Measurements from ENCODE around the gene CERCAM.

DNA sequence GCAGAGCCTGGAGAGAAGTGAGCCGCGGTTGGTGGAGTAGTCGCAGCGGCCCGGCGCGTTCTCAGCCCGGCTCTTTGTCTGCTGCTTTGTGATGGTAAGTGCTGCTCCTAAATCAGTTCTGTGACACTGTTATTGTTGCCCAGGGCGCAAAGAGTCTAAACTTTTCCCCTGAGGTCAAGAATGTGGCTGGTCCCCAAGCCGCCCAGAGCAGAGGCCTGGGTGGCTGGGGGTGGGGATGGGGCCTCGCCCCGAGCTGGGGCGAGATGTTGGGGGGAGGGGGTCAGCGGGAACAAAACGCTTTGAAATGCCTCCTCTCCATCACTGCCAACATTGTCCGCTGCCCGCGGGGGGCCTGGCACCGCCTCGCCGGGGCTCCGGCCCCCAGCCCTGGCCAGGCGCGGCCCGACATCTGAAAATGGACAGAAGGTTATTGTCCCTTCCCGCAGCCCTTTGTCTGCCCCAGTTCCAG lies 11.7 kb upstream of the CERCAM start:
- TF ChIP-seq, protein P1, sequence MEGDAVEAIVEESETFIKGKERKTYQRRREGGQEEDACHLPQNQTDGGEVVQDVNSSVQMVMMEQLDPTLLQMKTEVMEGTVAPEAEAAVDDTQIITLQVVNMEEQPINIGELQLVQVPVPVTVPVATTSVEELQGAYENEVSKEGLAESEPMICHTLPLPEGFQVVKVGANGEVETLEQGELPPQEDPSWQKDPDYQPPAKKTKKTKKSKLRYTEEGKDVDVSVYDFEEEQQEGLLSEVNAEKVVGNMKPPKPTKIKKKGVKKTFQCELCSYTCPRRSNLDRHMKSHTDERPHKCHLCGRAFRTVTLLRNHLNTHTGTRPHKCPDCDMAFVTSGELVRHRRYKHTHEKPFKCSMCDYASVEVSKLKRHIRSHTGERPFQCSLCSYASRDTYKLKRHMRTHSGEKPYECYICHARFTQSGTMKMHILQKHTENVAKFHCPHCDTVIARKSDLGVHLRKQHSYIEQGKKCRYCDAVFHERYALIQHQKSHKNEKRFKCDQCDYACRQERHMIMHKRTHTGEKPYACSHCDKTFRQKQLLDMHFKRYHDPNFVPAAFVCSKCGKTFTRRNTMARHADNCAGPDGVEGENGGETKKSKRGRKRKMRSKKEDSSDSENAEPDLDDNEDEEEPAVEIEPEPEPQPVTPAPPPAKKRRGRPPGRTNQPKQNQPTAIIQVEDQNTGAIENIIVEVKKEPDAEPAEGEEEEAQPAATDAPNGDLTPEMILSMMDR (IDR thresholded peaks at IDR 0.05; ENCODE audit: low read length), result no peak
- no peak for TF ChIP-seq EZH2phosphoT487 (IDR thresholded peaks at IDR 0.05; ENCODE audit: low read length)

All from MM.1S (cell line).